K562 (cell line): Measurements from ENCODE around the gene SYT7. TPM values are rescaled to one million over a fixed set of nuclear protein-coding genes. Genes with fewer than 3 reads are reported as not detected.

Experiments used
- ATAC-seq: fragments of 200-7000 bp; cut with Tn5 transposase; 3 replicates; pipeline ENCODE4 v1.9.1; 2020; ENCODE audit warnings: moderate library complexity
- BruUV-seq: library from RNA; stranded (reverse); fragments of 400-500 nt; replicated peaks from 2 replicates; lab custom pipeline; 2021; lab: Mats Ljungman, UMichigan
- CTCF ChIA-PET: fragments of 300-600 bp; formaldehyde crosslinking; extraction: SDS; loops from one replicate; lab custom pipeline; 2021; ENCODE audit warnings: low intra/inter-chr PET ratio; lab: Yijun Ruan, JAX
- POLR2A ChIA-PET: fragments of 300-600, 350-650 bp; sonication (Branson Sonifier 250); formaldehyde crosslinking; extraction: SDS; loops from one replicate; lab custom pipeline; 2021; ENCODE audit warnings: antibody characterized with exemption, inconsistent platforms; lab: Yijun Ruan, JAX
- DNase-seq, 4 experiments: peaks; one replicate each; pipeline versions ENCODE4 v3.0.0 to v3.0.0-alpha.2; 2011 to 2018; ENCODE audit warnings: low spot score in 3 of 4, mixed read lengths in 3 of 4; ENCODE audit errors: extremely low read depth in 1 of 4
- FAIRE-seq: peaks from 2 replicates; lab custom pipeline; 2011; peaks lifted over from hg19 to GRCh38; lab: Jason Lieb, UNC
- H2AFZ ChIP-seq: 2 replicates; pipeline ENCODE4 v1.6.0; 2011; ENCODE audit warnings: low read depth, low read length, control low read depth, inconsistent platforms
- H3K27ac ChIP-seq: fragments of 200-600 bp; 3 replicates; pipeline ENCODE4 v1.8.0; 2011; ENCODE audit warnings: low read depth, mild to moderate bottlenecking, control low read depth, inconsistent platforms, low read length, moderate library complexity, mixed read lengths; ENCODE audit errors: extremely low read depth
- H3K27me3 ChIP-seq, 2 experiments: fragments of 300-600 bp in 1 of 2; 2 replicates in 1 of 2; 3 replicates in 1 of 2; pipeline versions ENCODE4 v1.6.0 to v1.8.0; 2011; ENCODE audit warnings: inconsistent platforms in 2 of 2, low read length in 2 of 2, mild to moderate bottlenecking in 1 of 2, mixed read lengths in 1 of 2, moderate library complexity in 1 of 2; ENCODE audit not compliant: control insufficient read depth in 2 of 2, insufficient read depth in 2 of 2
- H3K36me3 ChIP-seq: fragments of 300-600 bp; 3 replicates; pipeline ENCODE4 v1.8.0; 2011; ENCODE audit warnings: mild to moderate bottlenecking, low read length, inconsistent platforms; ENCODE audit not compliant: control insufficient read depth, insufficient read depth
- H3K4me1 ChIP-seq, 2 experiments: fragments of 200-600 bp in 1 of 2; replicated peaks in 1 of 2; 2 replicates in 1 of 2; 3 replicates in 1 of 2; pipeline versions ENCODE4 v1.5.1 to v1.8.0; 2011; ENCODE audit warnings: inconsistent platforms in 2 of 2, low read length in 2 of 2, mild to moderate bottlenecking in 1 of 2, mixed read lengths in 1 of 2, moderate library complexity in 1 of 2; ENCODE audit not compliant: control insufficient read depth in 2 of 2, insufficient read depth in 2 of 2
- H3K4me2 ChIP-seq: 2 replicates; pipeline ENCODE4 v1.6.1; 2011; ENCODE audit warnings: low read length, control low read depth, inconsistent platforms, mixed read lengths; ENCODE audit not compliant: insufficient read depth
- H3K4me3 ChIP-seq: fragments of 200-600 bp; sonication (generic), shearing (Covaris generic); 2 replicates; pipeline ENCODE4 v1.5.1; 2016; ENCODE audit warnings: control low read depth, inconsistent platforms
- H3K79me2 ChIP-seq: fragments of 200-600 bp; 3 replicates; pipeline ENCODE4 v1.8.0; 2011; ENCODE audit warnings: low read length, inconsistent platforms; ENCODE audit not compliant: control insufficient read depth, insufficient read depth
- H3K9ac ChIP-seq, 2 experiments: 2 replicates each; pipeline versions ENCODE4 v1.6.0 to v1.6.1; 2011; ENCODE audit warnings: low read depth in 2 of 2, low read length in 2 of 2, control low read depth in 1 of 2, inconsistent platforms in 1 of 2, mild to moderate bottlenecking in 1 of 2, mixed read lengths in 1 of 2; ENCODE audit not compliant: insufficient read depth in 1 of 2
- H3K9me1 ChIP-seq: one replicate; pipeline ENCODE4 v1.6.0; 2011; ENCODE audit warnings: inconsistent platforms, mild to moderate bottlenecking, low read length, moderate library complexity; ENCODE audit not compliant: control insufficient read depth, insufficient read depth
- H3K9me3 ChIP-seq: replicated peaks from 2 replicates; pipeline ENCODE4 v1.5.1; 2011; ENCODE audit warnings: low read depth, low read length, inconsistent platforms; ENCODE audit not compliant: control insufficient read depth, insufficient read depth
- H4K20me1 ChIP-seq: replicated peaks from 2 replicates; pipeline ENCODE4 v1.6.1; 2011; ENCODE audit warnings: low read length, inconsistent platforms, mixed read lengths; ENCODE audit not compliant: control insufficient read depth, insufficient read depth
- BHLHE40 ChIP-seq: IDR thresholded peaks from 2 replicates; pipeline ENCODE4 v1.6.1; 2011; ENCODE audit warnings: low read length, improper control_type of control experiment
- CBFA2T2 ChIP-seq: fragments of 450-650 bp; conservative IDR thresholded peaks from 2 replicates; pipeline ENCODE4 v1.6.1; 2017; ENCODE audit warnings: mild to moderate bottlenecking
- CXXC5 ChIP-seq: fragments of 250-450 bp; sonication (Bioruptor Pico); IDR thresholded peaks from 2 replicates; pipeline ENCODE4 v1.8.0; 2022; ENCODE audit warnings: inconsistent platforms, mild to moderate bottlenecking, moderate library complexity
- ELF4 ChIP-seq: fragments of 450-650 bp; formaldehyde crosslinking; IDR thresholded peaks from 2 replicates; pipeline ENCODE4 v1.4.0; 2022; ENCODE audit warnings: missing genetic modification characterization
- FUS ChIP-seq: fragments of 200-400 bp; formaldehyde crosslinking; optimal IDR thresholded peaks from 2 replicates; pipeline ENCODE3; 2017; ENCODE audit warnings: low read depth, low read length
- MXI1 ChIP-seq: IDR thresholded peaks from 2 replicates; pipeline ENCODE4 v1.6.1; 2011; ENCODE audit warnings: low read depth, mild to moderate bottlenecking, improper control_type of control experiment, low read length
- PHTF2 ChIP-seq: fragments of 250-450 bp; sonication (Bioruptor Pico); IDR thresholded peaks from 2 replicates; pipeline ENCODE4 v1.5.0; 2021; ENCODE audit warnings: mild to moderate bottlenecking
- POLR2B ChIP-seq: fragments of 450-650 bp; IDR thresholded peaks from 2 replicates; pipeline ENCODE4 v1.6.1; 2018; ENCODE audit warnings: low read depth; ENCODE audit not compliant: partially characterized antibody
- RBM15 ChIP-seq: fragments of 200-400 bp; formaldehyde crosslinking; IDR thresholded peaks from 2 replicates; pipeline ENCODE4 v1.6.1; 2018; ENCODE audit warnings: mild to moderate bottlenecking, low read length, moderate library complexity; ENCODE audit not compliant: insufficient read depth
- RBM17 ChIP-seq: fragments of 200-400 bp; formaldehyde crosslinking; IDR thresholded peaks from 2 replicates; pipeline ENCODE4 v1.6.1; 2017; ENCODE audit warnings: low read depth, mild to moderate bottlenecking, low read length, borderline replicate concordance
- TAL1 ChIP-seq: fragments of 450-650 bp; IDR thresholded peaks from 2 replicates; pipeline ENCODE4 v1.6.1; 2016; ENCODE audit warnings: mild to moderate bottlenecking
- TGIF2 ChIP-seq: sonication (generic); formaldehyde crosslinking; IDR thresholded peaks from 2 replicates; pipeline ENCODE4 v1.8.1; 2022; ENCODE audit warnings: mild to moderate bottlenecking, missing genetic modification reagents, moderate library complexity
- TOE1 ChIP-seq, 2 experiments: fragments of 450-650 bp in 1 of 2; sonication (generic) in 1 of 2; formaldehyde crosslinking in 1 of 2; IDR thresholded peaks; 2 replicates each; pipeline versions ENCODE4 v1.7.1 to v1.8.0; 2016 to 2022; ENCODE audit warnings: borderline replicate concordance in 2 of 2, mild to moderate bottlenecking in 2 of 2, antibody characterized with exemption in 1 of 2, inconsistent platforms in 1 of 2, low read depth in 1 of 2, missing genetic modification reagents in 1 of 2, moderate library complexity in 1 of 2
- ZFP1 ChIP-seq: fragments of 450-650 bp; formaldehyde crosslinking; IDR thresholded peaks from 2 replicates; pipeline ENCODE4 v1.4.0; 2020; ENCODE audit warnings: mild to moderate bottlenecking, mixed read lengths
- ZNF24 ChIP-seq: fragments of 450-650 bp; IDR thresholded peaks from 2 replicates; pipeline ENCODE4 v1.6.1; 2016
- WGBS: fragments of 100-300 bp; shearing (Covaris generic); methylation state at CpG from one replicate; pipeline ENCODE4 v1.1.6; 2016; ENCODE audit warnings: low coverage, mixed read lengths; ENCODE audit not compliant: insufficient coverage; ENCODE audit errors: missing lambda C conversion rate; 5-methylcytosine and 5-hydroxymethylcytosine counted together
- in situ Hi-C: fragments of 300-500 bp; cut with MboI; formaldehyde crosslinking; loops from 4 replicates; pipeline ENCODE4 v1.15.0; 2018; ENCODE audit warnings: inconsistent platforms, mixed read lengths
- intact Hi-C: fragments of 100-400 bp; cut with micrococcal nuclease; formaldehyde crosslinking; loops from 2 replicates; pipeline ENCODE4 v1.14.2; 2022
- polyA plus RNA-seq, 8 experiments: library from polyadenylated mRNA; depleted of rRNA in 4 of 8; stranded (reverse) in 5 of 8; unstranded in 3 of 8; fragments of >200 nt; fragmentation: Nextera tagmentation in 2 of 8; fragmentation: Illumina TruSeq in 1 of 8; extraction: Ambion mirVana in 2 of 8; extraction: Trizol in 1 of 8; gene quantifications; 2 replicates each; pipeline versions ENCODE4 v1.2.1 to v1.2.3, GENCODE V29; 2011 to 2014; ENCODE audit warnings: inconsistent platforms in 1 of 8, missing spikeins in 1 of 8
- total RNA-seq, 7 experiments: library from RNA; depleted of rRNA in 6 of 7; stranded (reverse); fragments of >200 nt in 6 of 7; fragmentation: Illumina TruSeq in 2 of 7; extraction: Trizol in 2 of 7; gene quantifications; 2 replicates each; pipeline versions ENCODE4 v1.2.1 to v1.2.3, GENCODE V29; 2011 to 2021; ENCODE audit warnings: low replicate concordance in 1 of 7
- TF ChIP-seq, protein P1 (sequence below): fragments of 450-650 bp; conservative IDR thresholded peaks from 2 replicates; pipeline ENCODE4 v1.6.1; 2016; ENCODE audit warnings: missing genetic modification characterization, low read depth, mild to moderate bottlenecking, missing compliant biosample characterization, moderate library complexity

The SYT7 gene
- total and polyA plus RNA-seq, 9 of the 15 experiments (the other 6 are each of a cell fraction or from before 2014, with no cell fraction given): 0.01 to 0.51 (median 0.16) TPM; not detected in 1

DNA sequence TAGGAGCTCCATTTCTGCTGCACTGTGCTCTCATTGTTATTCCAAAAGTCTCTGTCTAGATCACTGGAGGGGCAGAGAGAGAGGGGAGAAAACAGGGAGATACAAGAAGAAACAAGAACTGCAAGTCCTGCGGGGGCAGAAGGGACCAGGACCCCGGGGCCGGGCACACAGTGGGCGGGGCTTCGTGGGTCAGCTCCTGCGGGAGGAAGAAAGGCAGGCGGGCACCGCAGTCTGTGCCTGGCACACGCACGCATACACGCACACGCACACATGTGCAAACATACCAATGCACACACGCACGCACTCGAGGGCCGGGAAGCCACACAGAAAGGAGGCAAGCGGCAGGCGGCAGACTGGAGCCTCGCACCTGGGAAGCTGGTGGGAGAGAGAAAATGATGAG, 33.6 kb downstream of the SYT7 start:
- DNase-seq: no peak
- Histone ChIP-seq H2AFZ (no peak overlapping the region), H3K27ac (no peak overlapping the region), H3K9ac (no peak overlapping the region), H3K4me2 (no peak overlapping the region), H3K79me2 (no peaks in the 10 kb centered on the region), H3K27me3 (peaks cover 6 to 57% of the 10 kb centered on the region in 2 experiments), H3K9me1 (no peaks in the 10 kb centered on the region), H3K4me3 (no peak overlapping the region), H3K9me3 (no peaks in the 10 kb centered on the region), H3K4me1 (peaks cover 1 to 35% of the 10 kb centered on the region in 2 experiments; a peak in 3 of 5 replicates), H4K20me1 (peaks cover 7% of the 10 kb centered on the region; the same call in 1 of the 2 replicates), H3K36me3 (no peaks in the 10 kb centered on the region)
- intact Hi-C loops: no loop called here
- CTCF ChIA-PET: no interaction called here
- POLR2A ChIA-PET: no interaction called here
- no TSS peak for BruUV-seq
- no peak for ATAC-seq
- TF ChIP-seq, protein P1, sequence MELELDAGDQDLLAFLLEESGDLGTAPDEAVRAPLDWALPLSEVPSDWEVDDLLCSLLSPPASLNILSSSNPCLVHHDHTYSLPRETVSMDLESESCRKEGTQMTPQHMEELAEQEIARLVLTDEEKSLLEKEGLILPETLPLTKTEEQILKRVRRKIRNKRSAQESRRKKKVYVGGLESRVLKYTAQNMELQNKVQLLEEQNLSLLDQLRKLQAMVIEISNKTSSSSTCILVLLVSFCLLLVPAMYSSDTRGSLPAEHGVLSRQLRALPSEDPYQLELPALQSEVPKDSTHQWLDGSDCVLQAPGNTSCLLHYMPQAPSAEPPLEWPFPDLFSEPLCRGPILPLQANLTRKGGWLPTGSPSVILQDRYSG (tag): no peak
- TF ChIP-seq RBM15 (no peak), ZFP1 (CRISPR knock-in tag) (no peak), TAL1 (no peak), POLR2B (no peak), FUS (no peak), CBFA2T2 (no peak), RBM17 (no peak), MXI1 (no peak), TGIF2 (CRISPR knock-in tag) (no peak), ELF4 (CRISPR knock-in tag) (no peak), PHTF2 (CRISPR knock-in tag) (no peak), BHLHE40 (no peak), ZNF24 (no peak), CXXC5 (no peak), TOE1 (IDR thresholded peaks at IDR 0.05; ENCODE audit: borderline replicate concordance) (no peak), TOE1 (CRISPR knock-in tag; IDR thresholded peaks at IDR 0.05; ENCODE audit: borderline replicate concordance, low read depth) (no peak)
- WGBS: 20% methylated on average over 14 of the region's 19 CpGs
- no peak for FAIRE-seq
- in situ Hi-C loops: no loop called here
